Activated T-helper 1 cell treated with Interleukin-2 at 50 U/mL for 16 hours (primary cell): ENCODE measurements around the gene JMJD4.

Source experiments
- DNase-seq: peaks from one replicate; pipeline ENCODE4 v3.0.0-alpha.2; 2020; ENCODE audit warnings: low read depth

The JMJD4 gene

DNA sequence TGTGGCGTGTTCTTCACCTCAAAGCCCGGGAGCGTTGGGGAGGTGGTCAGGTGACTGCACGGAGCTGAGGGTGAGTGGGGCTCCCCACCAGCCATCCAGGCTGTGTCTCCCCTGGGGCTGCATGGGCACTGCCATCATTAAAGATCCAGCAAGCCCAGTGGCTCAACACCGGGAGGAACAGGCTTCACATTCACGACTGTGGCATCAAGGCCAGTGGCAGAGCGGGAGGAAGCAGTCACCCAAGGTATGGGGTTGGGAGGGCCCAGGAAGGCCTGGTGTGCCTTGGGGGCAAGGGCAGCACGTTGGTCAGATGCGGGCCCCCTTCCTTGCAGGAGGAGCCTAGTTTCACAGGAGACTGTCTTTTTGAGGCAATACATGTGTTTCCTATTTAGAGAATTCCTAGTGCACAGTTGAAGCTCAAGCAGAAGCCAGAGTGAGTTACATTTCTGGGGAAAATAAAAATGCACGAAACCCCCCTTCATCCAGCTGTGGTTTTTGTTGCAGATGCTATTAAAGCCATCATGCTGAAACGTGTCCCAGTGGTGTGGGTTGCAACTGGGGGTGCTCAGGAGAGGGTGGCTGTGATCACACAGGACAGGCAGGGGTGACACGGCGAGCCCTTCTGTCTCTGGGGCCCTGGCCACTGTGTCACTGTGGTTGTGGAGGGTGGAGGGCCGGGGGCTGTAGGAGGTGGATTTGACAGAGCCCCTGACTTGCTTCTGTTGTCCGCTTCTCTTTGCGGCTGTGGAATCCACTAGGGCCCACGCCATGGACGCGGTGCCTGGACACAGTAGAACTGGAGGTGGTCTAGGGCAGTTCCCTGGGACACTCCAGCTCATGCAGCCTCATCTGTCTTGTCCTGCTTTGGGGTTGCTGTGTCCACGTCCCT lies 34.2 kb upstream of the JMJD4 start:
- DNase-seq, result no peak

DNA sequence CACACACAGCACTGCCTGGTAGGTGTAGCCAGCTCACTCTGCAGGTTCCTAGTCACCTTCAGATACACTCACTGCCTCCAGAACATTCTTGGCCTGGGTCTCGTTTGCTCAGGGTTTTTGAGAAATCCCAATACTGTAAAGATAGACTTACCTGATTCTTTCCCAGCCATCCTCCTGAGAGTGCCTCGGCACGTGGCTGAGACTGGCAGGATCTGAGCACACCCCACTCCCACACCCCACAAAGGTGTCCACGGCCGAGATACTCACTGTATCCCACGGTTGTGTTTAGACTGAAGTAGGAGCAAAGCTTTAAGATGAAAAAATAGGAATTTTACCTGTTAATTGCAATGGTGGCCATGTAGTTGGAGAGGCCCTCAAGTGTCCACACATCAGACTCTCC lies 33.5 kb upstream of the JMJD4 start:
- no peak for DNase-seq

DNA sequence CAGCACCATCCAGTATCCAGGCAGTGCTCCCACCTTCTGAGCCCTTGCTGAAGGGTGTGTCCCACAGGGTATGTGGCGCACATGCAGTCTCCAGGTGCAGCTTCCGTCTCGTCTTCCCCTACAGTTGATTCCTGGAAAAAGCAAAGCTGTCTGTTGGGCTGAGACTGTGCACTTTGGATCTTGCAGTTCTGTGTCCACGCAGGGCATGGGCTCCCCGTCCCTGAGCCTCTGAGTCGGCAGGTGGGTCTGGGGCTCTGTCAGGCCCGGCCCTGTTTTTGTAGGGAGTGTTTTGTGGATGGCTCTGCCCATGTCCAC lies 33.0 kb upstream of the JMJD4 start:
- DNase-seq, result no peak

DNA sequence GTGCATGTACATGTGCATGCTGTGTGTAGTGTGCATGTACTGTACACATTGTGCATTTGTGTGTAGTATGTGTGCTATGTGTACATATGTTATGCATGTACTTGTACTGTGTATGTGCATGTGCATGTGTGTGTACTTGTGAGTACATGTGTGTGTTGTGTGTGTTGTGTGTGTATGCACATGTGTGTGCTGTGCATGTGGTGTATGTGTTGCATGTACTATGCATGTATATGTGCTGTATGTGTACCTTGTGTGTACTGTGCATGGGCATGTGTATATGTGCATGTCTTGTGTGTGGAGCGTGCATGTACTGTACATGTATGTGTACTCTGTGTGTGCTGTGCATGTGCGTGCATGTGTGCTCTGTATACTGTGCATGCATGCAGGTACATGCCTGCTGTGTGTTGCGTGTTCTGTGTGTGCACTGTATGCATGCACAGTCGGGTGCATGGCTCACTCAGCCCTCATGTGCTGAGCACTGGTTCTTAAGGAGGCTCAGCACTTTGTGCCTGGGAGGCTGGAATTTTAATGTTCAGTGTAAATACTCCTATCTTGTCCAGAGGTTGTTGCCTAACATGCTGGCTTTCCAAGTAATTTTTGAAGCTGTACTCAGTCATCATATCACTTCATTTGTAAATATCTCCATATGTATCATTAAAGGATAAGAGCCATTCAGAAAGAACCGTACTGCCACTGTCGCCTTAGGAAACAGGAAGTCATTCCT lies 32.5 kb upstream of the JMJD4 start:
- DNase-seq, result no peak

DNA sequence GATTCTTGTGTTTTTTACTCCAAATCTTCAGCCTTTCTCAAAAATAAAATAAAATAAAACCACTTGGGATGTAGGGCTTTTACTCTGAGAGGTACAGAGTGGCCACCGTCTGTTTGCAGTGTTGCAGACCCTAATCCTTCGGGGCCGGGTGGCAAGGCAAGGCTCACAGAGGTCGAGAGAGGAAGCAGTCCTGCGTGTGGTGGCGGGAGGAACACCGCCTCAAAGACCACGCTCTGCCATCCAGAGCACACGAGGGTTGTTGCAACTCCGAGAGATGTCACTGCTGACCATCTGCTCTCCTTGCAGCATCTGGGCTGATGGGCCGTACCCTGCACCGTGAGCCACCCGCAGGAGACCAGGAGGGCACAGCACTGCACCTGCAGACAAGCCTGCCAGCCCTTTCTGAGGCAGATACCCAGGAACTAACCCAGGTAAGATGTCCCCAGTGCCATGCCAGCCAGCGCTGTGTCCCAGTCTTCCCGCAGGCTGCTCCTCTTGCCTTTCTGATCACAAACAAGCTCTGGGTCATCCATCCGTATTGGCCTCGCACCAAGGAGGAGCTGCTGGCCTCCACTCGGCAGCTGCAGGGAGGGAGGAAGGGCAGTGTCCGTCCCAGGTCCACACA lies 31.7 kb upstream of the JMJD4 start:
- no peak for DNase-seq

- DNase-seq, result peak; percentile 78
These were observed 31.0 kb upstream of the JMJD4 start for GRCh38 chr1:227766015-227766634.

DNA sequence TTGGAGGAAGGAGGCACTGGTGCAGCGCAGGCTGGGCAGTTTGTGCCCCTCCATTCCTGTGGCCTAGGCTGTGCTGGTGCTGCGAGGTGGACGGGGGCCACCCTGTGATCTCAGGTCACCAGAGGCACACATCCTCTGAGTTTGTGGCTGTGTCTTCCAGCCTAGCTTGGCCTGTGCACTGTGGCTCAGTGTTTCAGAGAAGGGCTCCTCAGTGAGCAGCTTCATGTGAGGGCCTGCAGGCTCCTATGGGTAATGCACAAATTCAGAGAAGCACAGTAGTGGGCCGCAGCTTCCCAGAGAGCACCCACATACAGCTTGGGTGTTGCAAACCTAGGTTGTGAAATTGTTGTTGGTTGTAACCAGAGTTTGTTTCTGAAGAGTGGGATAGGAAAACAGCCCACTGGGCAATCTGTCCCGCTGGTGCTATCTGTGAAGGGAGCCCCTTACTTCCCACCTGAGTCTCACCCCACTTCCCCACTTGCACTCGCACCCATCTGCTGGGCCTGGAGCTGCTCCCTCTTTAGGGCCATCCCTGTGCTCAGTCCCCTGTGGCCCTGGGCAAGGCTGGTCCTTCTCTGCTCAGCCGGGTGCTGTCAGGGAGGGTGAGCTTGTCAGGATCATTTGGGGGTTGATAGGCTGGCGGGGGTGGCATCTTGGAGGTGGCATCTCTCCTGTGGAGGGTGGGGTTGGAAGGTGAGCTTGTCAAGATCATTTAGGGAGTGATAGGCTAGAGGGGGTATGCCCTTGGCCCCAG lies 30.3 kb upstream of the JMJD4 start:
- no peak for DNase-seq

DNA sequence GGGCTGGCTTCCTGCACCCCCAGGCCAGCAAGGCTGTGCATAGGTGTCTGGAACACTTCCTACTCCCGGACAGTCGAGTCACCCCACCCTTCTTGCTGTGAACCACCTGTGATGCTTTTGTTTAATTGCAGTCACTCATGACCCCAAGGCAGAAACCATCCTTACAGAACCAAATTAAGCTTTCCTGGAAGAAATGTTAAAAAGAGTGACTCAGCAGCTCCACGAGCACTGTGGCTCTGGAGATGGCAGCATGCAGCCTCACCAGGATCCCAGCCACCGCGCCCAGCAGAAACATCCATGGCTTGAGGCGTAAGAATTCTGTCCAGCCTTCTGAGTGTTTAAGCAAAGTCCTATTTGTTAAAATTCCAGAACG lies 28.9 kb upstream of the JMJD4 start:
- no peak for DNase-seq

GRCh38 chr1:227763246-227764018 lies 28.3 kb upstream of the JMJD4 start:
- DNase-seq, result no peak

GRCh38 chr1:227762231-227762911 lies 27.3 kb upstream of the JMJD4 start:
- DNase-seq, result peak; percentile 78

GRCh38 chr1:227761621-227762230 lies 26.6 kb upstream of the JMJD4 start:
- DNase-seq, result no peak

DNA sequence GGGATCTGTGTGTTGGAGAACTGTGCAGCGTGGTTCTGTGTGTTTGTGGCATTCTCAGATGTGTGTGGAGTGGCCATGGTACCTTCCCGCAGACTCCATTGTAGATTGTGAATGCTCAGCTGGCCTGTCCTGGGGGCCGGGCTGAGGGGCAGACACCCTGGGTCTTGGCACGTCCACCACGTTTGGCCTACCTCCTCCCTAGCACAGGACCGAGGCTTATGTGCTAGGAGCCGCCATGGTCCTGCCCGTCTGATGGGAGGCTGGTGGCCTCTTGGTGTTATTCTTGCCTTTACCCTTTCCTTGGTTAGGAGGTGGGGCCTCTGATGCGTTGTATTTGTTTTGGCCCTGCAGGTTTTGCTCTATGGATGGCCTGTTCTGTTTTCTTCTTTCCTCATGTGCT lies 25.3 kb upstream of the JMJD4 start:
- DNase-seq, result no peak

GRCh38 chr1:227759341-227760300 lies 24.5 kb upstream of the JMJD4 start:
- no peak for DNase-seq

DNA sequence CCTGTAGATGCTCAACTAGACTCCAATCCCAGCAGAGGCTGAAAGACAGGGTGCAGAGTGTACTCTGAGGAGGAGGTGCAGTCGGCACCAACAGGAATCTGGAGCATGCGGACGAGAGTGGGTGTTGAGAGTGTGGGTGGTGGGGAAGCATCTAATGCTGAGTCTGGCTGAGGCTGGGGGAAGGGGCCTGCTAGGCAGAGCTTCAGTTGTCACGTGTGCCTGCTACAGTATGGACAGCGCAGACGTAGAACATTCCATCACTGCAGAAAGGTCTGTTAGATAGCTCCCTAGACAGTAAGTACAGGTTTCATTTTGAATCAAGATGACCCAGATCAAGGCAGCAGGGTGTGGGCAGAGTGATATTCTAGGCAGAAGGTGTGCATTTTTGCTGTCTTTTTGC lies 23.3 kb upstream of the JMJD4 start:
- no peak for DNase-seq

- no peak for DNase-seq
These were observed 22.7 kb upstream of the JMJD4 start for GRCh38 chr1:227757781-227758180.

GRCh38 chr1:227756172-227756959 lies 21.3 kb upstream of the JMJD4 start:
- DNase-seq, result no peak

DNA sequence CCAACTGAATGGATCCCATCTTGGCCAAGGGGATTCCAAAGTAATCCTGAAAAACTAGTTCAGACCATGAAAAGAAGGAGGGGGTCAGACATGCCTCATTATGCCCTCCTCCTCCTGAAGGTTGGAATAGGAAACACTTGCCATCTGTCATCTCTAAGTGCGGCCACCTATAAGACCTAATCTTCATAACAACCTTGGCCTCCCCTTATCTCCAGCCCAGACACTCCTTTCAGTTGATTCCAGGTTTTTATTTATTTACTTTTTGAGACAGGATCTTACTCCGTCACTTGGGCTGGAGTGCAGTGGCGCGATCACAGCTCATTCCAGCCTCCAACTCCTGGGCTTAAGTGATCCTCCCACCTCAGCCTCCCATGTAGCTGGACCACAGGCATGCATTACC lies 19.9 kb upstream of the JMJD4 start:
- DNase-seq, result no peak

GRCh38 chr1:227753999-227754711 lies 19.1 kb upstream of the JMJD4 start:
- DNase-seq, result no peak
